ENCODE measurements around the gene RNASEH1. TPM values are rescaled to one million over a fixed set of nuclear protein-coding genes. Genes with fewer than 3 reads are reported as not detected.
A peak's percentile ranks its signal among the peaks of the same experiment; 100 is the strongest.

RNASEH1 gene
- total and polyA plus RNA-seq, 2 of the 8 experiments (the other 6 are each of a cell fraction or from before 2014, with no cell fraction given): 11.7 to 42.7 TPM

GRCh38 chr2:3535467-3535793, 22.7 kb downstream of the RNASEH1 start:
- Histone ChIP-seq H3K79me1 (ENCODE audit: low read depth, low read length) (no peaks in the 10 kb centered on the region), H3K4me3 (ENCODE audit: extremely low read depth in 1 of 4, insufficient read depth in 2 of 4, low read depth in 3 of 4, low read length in 4 of 4) (no peak overlapping the region), H3K9ac (replicated peaks in 1 of 4; ENCODE audit: extremely low read depth in 1 of 4, low read depth in 3 of 4, low read length in 3 of 4) (no peak overlapping the region), H3K56ac (replicated peaks; ENCODE audit: insufficient read length, low read depth, low read length) (no peak overlapping the region), H3K4me2 (ENCODE audit: insufficient read depth in 1 of 2, low read depth in 2 of 2, low read length in 2 of 2) (no peak overlapping the region), H3K9me3 (ENCODE audit: insufficient read depth in 2 of 2, low read depth in 1 of 2, low read length in 1 of 2) (no peaks in the 10 kb centered on the region), H4K20me1 (replicated peaks in 1 of 2; ENCODE audit: control insufficient read depth in 1 of 2, insufficient read depth in 2 of 2, low read length in 2 of 2) (peaks cover 2% of the 10 kb centered on the region in 2 experiments), H2BK15ac (ENCODE audit: low read length) (no peak overlapping the region), H3K23ac (ENCODE audit: insufficient read length) (no peak overlapping the region), H2AK5ac (ENCODE audit: low read depth, low read length) (no peak overlapping the region), H3K27me3 (replicated peaks in 1 of 4; ENCODE audit: control insufficient read depth in 3 of 4, extremely low read depth in 1 of 4, insufficient read depth in 3 of 4, low read length in 3 of 4) (no peaks in the 10 kb centered on the region), H3K36me3 (ENCODE audit: control insufficient read depth in 2 of 4, insufficient read depth in 4 of 4, low read length in 3 of 4) (peaks cover 0 to 7% (median 2%) of the 10 kb centered on the region in 4 experiments; a peak in 4 of 8 replicates), H4K8ac (ENCODE audit: extremely low read depth, insufficient read depth, low read length) (no peak overlapping the region), H3K4ac (replicated peaks; ENCODE audit: insufficient read length, low read depth, low read length) (no peak overlapping the region), H3K79me2 (ENCODE audit: control insufficient read depth in 1 of 2, insufficient read depth in 2 of 2, low read length in 2 of 2) (no peaks in the 10 kb centered on the region), H3K27ac (ENCODE audit: low read depth, low read length) (no peak overlapping the region), H3K23me2 (ENCODE audit: low read depth, low read length) (peaks cover 2% of the 10 kb centered on the region; the same call in 1 of the 2 replicates), H2BK120ac (replicated peaks; ENCODE audit: low read depth, low read length) (no peak overlapping the region), H3K14ac (ENCODE audit: insufficient read length) (no peak overlapping the region), H2AFZ (ENCODE audit: low read length) (no peak overlapping the region), H3K18ac (ENCODE audit: extremely low read depth, low read length) (no peak overlapping the region), H2BK5ac (ENCODE audit: low read depth, low read length) (0 out of 2 replicates have a peak overlapping the region, but pooled peaks have one; percentile 35), H3K4me1 (replicated peaks in 1 of 4; ENCODE audit: control insufficient read depth in 3 of 4, insufficient read depth in 4 of 4, low read length in 3 of 4) (peaks cover 0 to 2% (median 0%) of the 10 kb centered on the region in 4 experiments; a peak in 1 of 7 replicates), H4K91ac (replicated peaks; ENCODE audit: insufficient read length, low read length) (no peak overlapping the region), H4K5ac (ENCODE audit: insufficient read length, low read depth, low read length) (no peak overlapping the region), H2BK12ac (ENCODE audit: low read depth, low read length) (no peak overlapping the region), H2BK20ac (ENCODE audit: low read length) (no peak overlapping the region)
- DNase-seq (ENCODE audit: low read depth in 1 of 2, low spot score in 2 of 2) (no peak), FAIRE-seq (no peak)
- WGBS, 2 experiments (ENCODE audit: extremely low coverage in 1 of 2, insufficient coverage in 1 of 2, insufficient read length in 1 of 2, insufficient replicate concordance in 2 of 2, low coverage in 1 of 2, low lambda C conversion rate in 2 of 2, missing lambda C conversion rate in 1 of 2): 81% methylated on average over 5 of the region's 5 CpGs; no CpG with 5 or more reads in 1 of the 2 experiments
- ChIA-PET CTCF (ENCODE audit: partially characterized antibody) (interaction anchor here (0.6 to 1.8 kb wide), 8 partner anchors 11 to 106 kb away, joined by 3 to 6 read pairs (median 4); no protein-coding TSS in a partner anchor), POLR2A (ENCODE audit: partially characterized antibody) (interaction anchor here (0.6 to 2.3 kb wide), 5 partner anchors 16 to 90 kb away, joined by 3 to 6 read pairs (median 6); partner anchors contain the start of genes ADI1, RNASEH1 and RPS7)
- TF ChIP-seq CBX5 (IDR thresholded peaks at IDR 0.05; ENCODE audit: low read depth, low read length) (no peak), JUND (IDR thresholded peaks at IDR 0.05; ENCODE audit: low read length) (no peak)

All from H1 (cell line).